GM21576 (cell line): ENCODE data around the gene WIZ.

ENCODE experiments used
- ATAC-seq: cut with Tn5 transposase; IDR thresholded peaks from one replicate; pipeline ENCODE4 v1.9.1; 2021; ENCODE audit warnings: mild to moderate bottlenecking, moderate library complexity; ENCODE audit not compliant: unreplicated experiment

The WIZ gene

GRCh38 chr19:15445807-15446376 lies 3.9 kb downstream of the WIZ start:
- no peak for ATAC-seq

- ATAC-seq: no peak
Measured at GRCh38 chr19:15445227-15445605, 4.5 kb downstream of the WIZ start.

GRCh38 chr19:15444505-15445226 lies 5.1 kb downstream of the WIZ start:
- ATAC-seq: no peak

GRCh38 chr19:15443838-15444237 lies 5.9 kb downstream of the WIZ start:
- ATAC-seq: no peak

GRCh38 chr19:15443325-15443724 lies 6.4 kb downstream of the WIZ start:
- ATAC-seq: no peak

GRCh38 chr19:15442142-15442920 lies 7.4 kb downstream of the WIZ start:
- no peak for ATAC-seq

GRCh38 chr19:15441317-15441716 lies 8.4 kb downstream of the WIZ start:
- ATAC-seq: no peak

- ATAC-seq: no peak
Measured at GRCh38 chr19:15439821-15440641, 9.7 kb downstream of the WIZ start.

- no peak for ATAC-seq
Measured at GRCh38 chr19:15439078-15439799, 10.5 kb downstream of the WIZ start.

- no peak for ATAC-seq
Measured at GRCh38 chr19:15438577-15438976, 11.2 kb downstream of the WIZ start.

- no peak for ATAC-seq
Measured at GRCh38 chr19:15438124-15438496, 11.6 kb downstream of the WIZ start.

GRCh38 chr19:15437355-15438123 lies 12.2 kb downstream of the WIZ start:
- ATAC-seq: no peak

GRCh38 chr19:15436826-15437110 lies 13.0 kb downstream of the WIZ start:
- no peak for ATAC-seq

GRCh38 chr19:15436012-15436825 lies 13.5 kb downstream of the WIZ start:
- ATAC-seq: no peak

- ATAC-seq: no peak
Measured at GRCh38 chr19:15433519-15434069, 16.2 kb downstream of the WIZ start.

GRCh38 chr19:15432629-15433518 lies 16.9 kb downstream of the WIZ start:
- ATAC-seq: no peak

GRCh38 chr19:15432018-15432494 lies 17.7 kb downstream of the WIZ start:
- ATAC-seq: no peak
